Smooth muscle cell (in vitro differentiated cells): ENCODE results near the gene ADAM15. TPM values are rescaled to one million over a fixed set of nuclear protein-coding genes. Genes with fewer than 3 reads are reported as not detected.

Source experiments
- DNase-seq: peaks from one replicate; lab custom pipeline; 2025; ENCODE audit not compliant: unreplicated experiment; lab: John Stamatoyannopoulos, UW
- H2AFZ ChIP-seq: fragments of 200-600 bp; sonication (generic); 2 replicates; pipeline ENCODE4 v1.6.0; 2016; ENCODE audit warnings: antibody characterized with exemption, low read depth, mild to moderate bottlenecking
- H3F3A ChIP-seq: fragments of 200-600 bp; sonication (generic); 2 replicates; pipeline ENCODE4 v1.6.0; 2017; ENCODE audit warnings: antibody characterized with exemption, low read depth
- H3K27ac ChIP-seq: fragments of 200-600 bp; sonication (generic); 2 replicates; pipeline ENCODE4 v1.5.1; 2016; ENCODE audit warnings: low read depth, mild to moderate bottlenecking
- H3K27me3 ChIP-seq: fragments of 200-600 bp; sonication (generic); 2 replicates; pipeline ENCODE4 v1.6.1; 2016; ENCODE audit warnings: low read depth, mild to moderate bottlenecking
- H3K36me3 ChIP-seq: fragments of 200-600 bp; sonication (generic); 2 replicates; pipeline ENCODE4 v1.5.1; 2016; ENCODE audit warnings: low read depth
- H3K4me1 ChIP-seq: fragments of 200-600 bp; sonication (generic); 2 replicates; pipeline ENCODE4 v1.5.1; 2016; ENCODE audit warnings: low read depth
- H3K4me2 ChIP-seq: fragments of 200-600 bp; sonication (generic); 2 replicates; pipeline ENCODE4 v1.6.0; 2016; ENCODE audit warnings: mild to moderate bottlenecking
- H3K4me3 ChIP-seq: fragments of 200-600 bp; sonication (generic); 2 replicates; pipeline ENCODE4 v1.5.1; 2016; ENCODE audit warnings: mild to moderate bottlenecking
- H3K79me2 ChIP-seq: fragments of 200-600 bp; sonication (generic); 2 replicates; pipeline ENCODE4 v1.6.0; 2016; ENCODE audit warnings: low read depth, mild to moderate bottlenecking
- H3K9ac ChIP-seq: fragments of 200-600 bp; sonication (generic); 2 replicates; pipeline ENCODE4 v1.6.0; 2016; ENCODE audit warnings: low read depth
- H3K9me3 ChIP-seq: fragments of 200-600 bp; sonication (generic); replicated peaks from 2 replicates; pipeline ENCODE4 v1.5.1; 2016; ENCODE audit warnings: low read depth
- H4K20me1 ChIP-seq: fragments of 200-600 bp; sonication (generic); 2 replicates; pipeline ENCODE4 v1.6.0; 2016; ENCODE audit warnings: low read depth
- CTCF ChIP-seq: fragments of 200-600 bp; sonication (generic); IDR thresholded peaks from 2 replicates; pipeline ENCODE4 v1.5.1; 2017; ENCODE audit warnings: borderline replicate concordance, mild to moderate bottlenecking, antibody characterized with exemption; ENCODE audit not compliant: insufficient read depth, poor library complexity, severe bottlenecking
- WGBS: methylation state at CpG from one replicate; pipeline ENCODE4 v1.1.7; 2016; ENCODE audit warnings: low lambda C conversion rate; 5-methylcytosine and 5-hydroxymethylcytosine counted together
- polyA plus RNA-seq: library from polyadenylated mRNA; unstranded; fragments of >200 nt; fragmentation: Nextera tagmentation; extraction: Ambion mirVana; gene quantifications from 2 replicates; pipeline ENCODE4 v1.2.1, GENCODE V29; 2016
- total RNA-seq: library from RNA; depleted of rRNA; stranded (reverse); fragments of >200 nt; gene quantifications from 2 replicates; pipeline ENCODE4 v1.2.3, GENCODE V29; 2014

The ADAM15 gene
- total and polyA plus RNA-seq, 2 experiments from 2014 or later, result 41.2 to 45.4 TPM

DNA sequence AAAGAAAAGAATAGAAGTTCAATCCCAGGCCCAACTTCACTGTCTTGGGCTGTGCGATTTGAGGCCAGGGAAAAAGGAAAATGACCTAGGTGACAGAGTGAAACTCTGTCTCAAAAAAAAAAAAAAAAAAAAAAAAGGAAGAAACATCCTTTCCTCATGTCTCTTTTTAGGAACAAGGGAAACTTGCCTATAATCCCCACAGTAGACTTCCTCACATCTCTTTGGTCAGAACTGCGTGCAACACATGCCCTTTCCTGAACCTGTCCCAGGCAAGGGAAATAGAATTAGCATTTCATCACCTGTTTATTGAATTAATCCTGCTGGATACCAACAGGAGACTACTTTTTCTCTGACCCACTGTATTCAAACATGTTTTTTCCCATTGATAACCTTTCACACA, 15.2 kb upstream of the ADAM15 start:
- Histone ChIP-seq H3K9me3 (no peaks in the 10 kb centered on the region), H3K9ac (no peak overlapping the region), H3K4me3 (no peak overlapping the region), H3K4me2 (no peak overlapping the region), H3K4me1 (no peaks in the 10 kb centered on the region), H4K20me1 (no peaks in the 10 kb centered on the region), H3K27ac (no peak overlapping the region), H3F3A (no peaks in the 10 kb centered on the region), H2AFZ (no peak overlapping the region), H3K79me2 (no peaks in the 10 kb centered on the region), H3K27me3 (no peaks in the 10 kb centered on the region), H3K36me3 (no peaks in the 10 kb centered on the region)
- no peak for TF ChIP-seq CTCF
- no peak for DNase-seq
- WGBS, result 98% methylated on average over 2 of the region's 2 CpGs

DNA sequence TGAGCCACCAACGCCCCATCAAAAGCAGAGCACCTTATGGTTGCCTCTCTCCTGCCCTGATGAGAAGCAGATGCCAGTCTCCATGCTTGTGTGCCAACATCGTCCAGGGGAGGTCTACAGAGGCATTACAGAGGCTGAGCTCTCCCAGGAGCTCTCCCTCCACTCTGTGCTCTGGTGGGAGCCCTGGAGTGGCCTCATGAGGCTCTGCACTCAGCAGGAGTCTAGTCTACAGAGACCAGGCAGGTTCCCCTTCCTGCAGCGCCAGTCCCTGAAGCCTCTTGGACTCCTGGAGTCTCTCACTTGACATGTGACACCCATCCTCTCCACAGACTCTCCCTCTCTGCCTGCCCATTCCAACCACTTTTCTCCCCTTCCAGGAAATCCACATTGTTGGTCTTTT, 14.1 kb upstream of the ADAM15 start:
- H3K36me3 ChIP-seq, result no peaks in the 10 kb centered on the region
- no peak overlapping the region for H3K27ac ChIP-seq
- TF ChIP-seq CTCF, result no peak
- H3K79me2 ChIP-seq, result no peaks in the 10 kb centered on the region
- H3F3A ChIP-seq, result no peaks in the 10 kb centered on the region
- no peaks in the 10 kb centered on the region for H3K4me1 ChIP-seq
- DNase-seq, result no peak
- H3K9me3 ChIP-seq, result no peaks in the 10 kb centered on the region
- H3K27me3 ChIP-seq, result no peaks in the 10 kb centered on the region
- no peaks in the 10 kb centered on the region for H4K20me1 ChIP-seq
- 84% methylated on average over 3 of the region's 3 CpGs for WGBS
- no peak overlapping the region for H3K9ac ChIP-seq
- H3K4me3 ChIP-seq, result no peak overlapping the region
- H2AFZ ChIP-seq, result no peak overlapping the region
- no peak overlapping the region for H3K4me2 ChIP-seq

DNA sequence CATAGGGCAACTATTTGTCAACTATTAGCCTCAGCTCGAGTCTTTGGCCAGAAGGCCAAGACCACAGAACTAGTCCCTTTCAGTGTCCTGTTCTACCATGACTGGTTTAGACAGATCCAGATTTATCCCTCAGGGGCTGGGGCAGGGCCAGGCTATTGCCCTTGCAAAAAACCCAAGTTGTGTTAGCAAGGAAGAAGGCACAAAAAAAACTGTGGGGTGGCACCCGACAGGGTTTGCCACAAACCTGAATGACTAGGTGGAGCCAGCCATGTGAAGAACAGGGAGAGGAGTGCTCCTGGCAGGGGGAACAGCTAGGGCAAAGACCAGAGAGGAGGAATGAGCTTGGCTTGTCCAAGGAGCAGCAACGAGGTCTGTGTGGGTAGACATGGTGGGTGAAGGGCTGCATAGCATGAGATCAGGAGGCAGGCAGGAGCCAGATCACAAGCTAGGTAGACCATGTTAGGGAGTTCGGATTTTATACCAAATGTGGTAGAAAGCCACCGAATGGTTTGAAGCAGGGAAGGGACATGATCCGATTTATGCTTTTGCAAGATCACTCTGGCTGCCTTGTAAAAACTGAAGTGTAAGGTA, 13.2 kb upstream of the ADAM15 start:
- H3K9ac ChIP-seq, result no peak overlapping the region
- no peak overlapping the region for H3K4me3 ChIP-seq
- no peak for DNase-seq
- H2AFZ ChIP-seq, result no peak overlapping the region
- no peak for TF ChIP-seq CTCF
- no peaks in the 10 kb centered on the region for H3F3A ChIP-seq
- H3K79me2 ChIP-seq, result no peaks in the 10 kb centered on the region
- H3K36me3 ChIP-seq, result no peaks in the 10 kb centered on the region
- H3K4me2 ChIP-seq, result no peak overlapping the region
- H3K4me1 ChIP-seq, result no peaks in the 10 kb centered on the region
- H3K9me3 ChIP-seq, result no peaks in the 10 kb centered on the region
- no peak overlapping the region for H3K27ac ChIP-seq
- 88% methylated on average over 6 of the region's 6 CpGs for WGBS
- H4K20me1 ChIP-seq, result no peaks in the 10 kb centered on the region
- H3K27me3 ChIP-seq, result no peaks in the 10 kb centered on the region

GRCh38 chr1:155038602-155039307, 12.4 kb upstream of the ADAM15 start:
- H3K4me1 ChIP-seq, result no peaks in the 10 kb centered on the region
- no peak for TF ChIP-seq CTCF
- no peak overlapping the region for H3K4me3 ChIP-seq
- no peak overlapping the region for H3K9ac ChIP-seq
- DNase-seq, result no peak
- H3K27ac ChIP-seq, result no peak overlapping the region
- no peaks in the 10 kb centered on the region for H3K79me2 ChIP-seq
- WGBS, result 49% methylated on average over 8 of the region's 8 CpGs
- H3K27me3 ChIP-seq, result no peaks in the 10 kb centered on the region
- H2AFZ ChIP-seq, result no peak overlapping the region
- no peaks in the 10 kb centered on the region for H4K20me1 ChIP-seq
- H3K9me3 ChIP-seq, result no peaks in the 10 kb centered on the region
- no peaks in the 10 kb centered on the region for H3K36me3 ChIP-seq
- no peaks in the 10 kb centered on the region for H3F3A ChIP-seq
- no peak overlapping the region for H3K4me2 ChIP-seq
